SK-N-MC (cell line): Measurements from ENCODE around the gene GBX1.

Experiments
- EZH2 ChIP-seq: fragments of 200-600 bp; sonication (generic); IDR thresholded peaks from one replicate; pipeline ENCODE4 v1.6.1; 2017; ENCODE audit warnings: antibody characterized with exemption
- FOXP2 ChIP-seq: optimal IDR thresholded peaks from 2 replicates; pipeline ENCODE3; 2011; ENCODE audit warnings: mild to moderate bottlenecking, moderate library complexity; ENCODE audit not compliant: insufficient read depth; ENCODE audit errors: extremely low read length, control extremely low read depth
- POLR2AphosphoS5 ChIP-seq: IDR thresholded peaks from 2 replicates; pipeline ENCODE4 v1.6.1; 2012; ENCODE audit warnings: mild to moderate bottlenecking, low read depth, low read length, borderline replicate concordance

- TF ChIP-seq EZH2 (no peak), POLR2AphosphoS5 (no peak), FOXP2 (no peak)
Measured at GRCh38 chr7:151157645-151158329, 9.7 kb downstream of the GBX1 start.
